HFF-Myc (cell line): Measurements from ENCODE around the gene SMIM38.

Experiments
- DNase-seq: peaks from one replicate; pipeline ENCODE4 v3.0.0-alpha.2; 2011; ENCODE audit warnings: low read depth; ENCODE audit errors: extremely low read depth
- H3K4me3 ChIP-seq: replicated peaks from 2 replicates; pipeline ENCODE4 v1.5.1; 2011; ENCODE audit warnings: low read depth, mild to moderate bottlenecking, control low read depth, low read length
- TF ChIP-seq, protein P1 (sequence below): IDR thresholded peaks from 2 replicates; pipeline ENCODE4 v1.5.1; 2012; ENCODE audit warnings: mild to moderate bottlenecking, low read depth, low read length, control low read depth; ENCODE audit errors: missing control alignments

Gene SMIM38

DNA sequence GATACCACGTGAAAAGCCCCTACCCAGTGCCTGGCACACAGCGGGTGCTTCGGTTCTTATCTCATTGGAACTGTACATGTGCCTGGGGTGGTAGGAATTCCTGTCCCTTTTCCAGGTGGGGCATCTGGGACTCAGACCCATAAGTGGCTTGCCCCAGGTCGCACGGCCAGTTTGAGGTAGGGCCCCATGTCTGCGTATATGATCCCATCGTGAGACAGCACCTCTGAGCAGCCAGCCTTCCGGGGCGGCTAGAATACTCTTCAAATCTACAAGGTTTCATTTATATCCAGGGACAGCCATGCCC lies 33.5 kb upstream of the SMIM38 start:
- no peak overlapping the region for H3K4me3 ChIP-seq
- TF ChIP-seq, protein P1, sequence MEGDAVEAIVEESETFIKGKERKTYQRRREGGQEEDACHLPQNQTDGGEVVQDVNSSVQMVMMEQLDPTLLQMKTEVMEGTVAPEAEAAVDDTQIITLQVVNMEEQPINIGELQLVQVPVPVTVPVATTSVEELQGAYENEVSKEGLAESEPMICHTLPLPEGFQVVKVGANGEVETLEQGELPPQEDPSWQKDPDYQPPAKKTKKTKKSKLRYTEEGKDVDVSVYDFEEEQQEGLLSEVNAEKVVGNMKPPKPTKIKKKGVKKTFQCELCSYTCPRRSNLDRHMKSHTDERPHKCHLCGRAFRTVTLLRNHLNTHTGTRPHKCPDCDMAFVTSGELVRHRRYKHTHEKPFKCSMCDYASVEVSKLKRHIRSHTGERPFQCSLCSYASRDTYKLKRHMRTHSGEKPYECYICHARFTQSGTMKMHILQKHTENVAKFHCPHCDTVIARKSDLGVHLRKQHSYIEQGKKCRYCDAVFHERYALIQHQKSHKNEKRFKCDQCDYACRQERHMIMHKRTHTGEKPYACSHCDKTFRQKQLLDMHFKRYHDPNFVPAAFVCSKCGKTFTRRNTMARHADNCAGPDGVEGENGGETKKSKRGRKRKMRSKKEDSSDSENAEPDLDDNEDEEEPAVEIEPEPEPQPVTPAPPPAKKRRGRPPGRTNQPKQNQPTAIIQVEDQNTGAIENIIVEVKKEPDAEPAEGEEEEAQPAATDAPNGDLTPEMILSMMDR, result no peak
- no peak for DNase-seq

DNA sequence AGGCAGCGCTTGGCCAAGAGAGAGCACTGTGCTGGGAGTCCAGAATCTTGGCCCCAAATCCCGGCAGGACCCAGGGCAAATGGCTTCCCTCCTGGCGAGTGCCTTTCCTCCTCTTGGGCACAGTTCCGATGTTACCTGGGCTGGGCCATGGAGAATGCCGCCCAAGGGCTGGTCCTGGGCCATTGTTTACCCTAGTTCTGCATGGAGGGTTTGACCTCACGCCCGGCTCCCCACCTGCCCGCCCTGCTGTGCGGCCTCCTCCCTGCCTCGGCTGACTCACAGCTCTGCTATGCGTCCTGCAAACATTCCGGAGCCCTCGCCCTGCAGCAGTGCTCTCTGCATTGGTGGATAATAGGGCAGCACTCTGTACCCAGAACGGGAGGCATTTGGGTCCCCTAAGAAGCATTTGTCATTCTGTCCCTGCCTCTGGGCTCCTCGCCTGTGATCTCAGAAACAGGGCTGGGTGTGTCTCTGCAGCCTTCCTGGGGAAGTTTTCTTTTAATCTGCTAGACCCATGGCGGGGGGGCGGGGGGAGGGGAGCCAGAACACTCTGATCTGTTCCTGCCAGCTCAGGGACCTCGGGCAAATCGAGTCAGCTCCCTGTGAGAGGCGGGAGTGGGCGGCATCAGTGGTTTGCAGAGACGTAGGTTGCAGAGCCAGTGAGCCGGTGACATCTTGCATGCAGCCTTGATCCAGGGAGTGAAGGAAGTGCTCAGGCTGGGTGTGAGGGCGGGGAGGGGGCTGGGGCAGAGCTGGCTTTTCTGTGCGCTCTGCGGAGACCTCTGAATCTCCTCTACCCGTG lies 32.9 kb upstream of the SMIM38 start:
- TF ChIP-seq, protein P1, result no peak
- peak; percentile 43 for DNase-seq
- no peak overlapping the region for H3K4me3 ChIP-seq

DNA sequence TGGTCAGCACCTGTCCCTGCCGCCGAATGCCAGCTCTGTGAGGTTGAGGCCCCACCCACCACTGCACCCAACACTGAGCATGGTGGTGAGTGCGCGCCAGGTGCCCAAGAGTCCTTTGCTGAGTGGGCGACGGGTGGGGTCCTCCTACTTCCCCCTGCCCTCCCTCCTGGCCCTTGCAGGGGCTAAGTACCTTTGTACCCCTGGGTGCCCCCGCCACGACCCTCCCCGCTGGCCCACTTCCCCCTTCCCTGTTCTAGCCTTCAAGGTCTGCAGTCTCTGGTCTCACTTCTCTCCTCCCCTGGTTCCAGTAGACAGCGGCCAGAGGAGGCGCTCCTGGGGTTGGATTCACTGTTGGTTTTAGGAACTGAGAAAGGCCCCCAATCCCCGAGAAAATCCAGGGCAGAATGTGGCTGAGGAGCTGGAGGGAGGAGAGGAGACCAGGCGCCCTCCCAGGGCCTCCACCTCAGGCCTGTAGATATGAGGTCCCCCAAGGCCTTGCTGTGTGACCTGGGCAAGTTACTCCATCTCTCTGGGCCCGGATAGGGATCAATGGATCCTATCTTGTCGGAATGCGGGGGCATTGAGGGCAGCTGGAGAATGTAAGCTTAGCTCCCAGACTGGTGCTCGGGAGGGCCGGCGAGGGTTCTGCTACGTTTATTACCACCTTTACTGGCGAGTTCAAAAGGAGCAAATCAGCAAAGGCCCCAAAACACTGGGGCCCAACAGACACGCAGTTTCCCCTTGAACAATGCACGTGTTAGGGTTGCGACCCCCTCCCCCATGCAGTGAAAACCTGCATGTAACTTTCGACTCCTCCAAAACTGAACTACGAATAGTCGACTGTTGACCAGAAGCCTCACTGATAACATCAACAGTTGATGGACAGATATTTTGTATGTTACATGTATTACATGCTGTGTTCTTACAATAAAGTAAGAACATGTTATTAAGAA lies 31.9 kb upstream of the SMIM38 start:
- H3K4me3 ChIP-seq, result no peak overlapping the region
- TF ChIP-seq, protein P1, result no peak
- DNase-seq, result no peak

DNA sequence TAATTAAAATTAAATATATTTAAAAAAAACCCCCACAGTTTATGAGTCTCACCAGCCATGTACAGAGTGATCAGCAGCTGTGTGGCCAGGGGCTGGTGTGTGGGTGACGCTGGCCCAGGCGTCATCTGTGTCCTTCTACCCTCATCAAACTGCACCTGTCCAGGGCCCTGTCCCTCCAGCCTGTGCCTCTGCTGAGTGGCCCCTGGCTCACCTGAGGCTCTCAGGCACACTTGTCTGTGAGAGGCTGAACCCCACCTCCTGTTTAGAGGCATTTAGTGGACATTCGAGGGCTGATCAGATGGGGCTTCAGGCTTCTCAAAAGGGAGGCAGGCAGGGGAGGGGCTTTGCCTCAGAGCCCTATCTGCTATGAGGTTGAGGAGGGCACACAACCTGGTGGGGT lies 29.9 kb upstream of the SMIM38 start:
- TF ChIP-seq, protein P1, result no peak
- no peak overlapping the region for H3K4me3 ChIP-seq
- no peak for DNase-seq

DNA sequence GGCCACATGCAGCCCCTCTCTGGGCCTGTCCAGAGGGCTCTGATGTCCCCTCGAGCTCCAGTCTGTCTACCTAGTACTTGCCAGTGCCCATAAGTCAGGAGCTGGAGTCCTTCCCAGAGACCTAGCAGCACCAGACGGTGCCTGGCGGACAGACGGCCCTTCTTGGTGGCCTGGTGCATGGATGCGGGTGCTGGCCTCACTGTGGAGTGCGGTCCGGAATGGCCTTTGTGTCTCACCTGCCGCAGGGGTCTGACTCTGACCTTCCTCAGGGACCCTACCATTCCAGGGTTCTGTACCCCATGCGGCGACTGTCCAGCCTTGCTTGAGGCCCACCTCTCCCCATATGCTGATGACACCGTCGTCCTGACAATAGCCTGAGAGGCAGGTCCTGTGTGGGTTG lies 29.4 kb upstream of the SMIM38 start:
- TF ChIP-seq, protein P1, result no peak
- no peak overlapping the region for H3K4me3 ChIP-seq
- DNase-seq, result no peak

DNA sequence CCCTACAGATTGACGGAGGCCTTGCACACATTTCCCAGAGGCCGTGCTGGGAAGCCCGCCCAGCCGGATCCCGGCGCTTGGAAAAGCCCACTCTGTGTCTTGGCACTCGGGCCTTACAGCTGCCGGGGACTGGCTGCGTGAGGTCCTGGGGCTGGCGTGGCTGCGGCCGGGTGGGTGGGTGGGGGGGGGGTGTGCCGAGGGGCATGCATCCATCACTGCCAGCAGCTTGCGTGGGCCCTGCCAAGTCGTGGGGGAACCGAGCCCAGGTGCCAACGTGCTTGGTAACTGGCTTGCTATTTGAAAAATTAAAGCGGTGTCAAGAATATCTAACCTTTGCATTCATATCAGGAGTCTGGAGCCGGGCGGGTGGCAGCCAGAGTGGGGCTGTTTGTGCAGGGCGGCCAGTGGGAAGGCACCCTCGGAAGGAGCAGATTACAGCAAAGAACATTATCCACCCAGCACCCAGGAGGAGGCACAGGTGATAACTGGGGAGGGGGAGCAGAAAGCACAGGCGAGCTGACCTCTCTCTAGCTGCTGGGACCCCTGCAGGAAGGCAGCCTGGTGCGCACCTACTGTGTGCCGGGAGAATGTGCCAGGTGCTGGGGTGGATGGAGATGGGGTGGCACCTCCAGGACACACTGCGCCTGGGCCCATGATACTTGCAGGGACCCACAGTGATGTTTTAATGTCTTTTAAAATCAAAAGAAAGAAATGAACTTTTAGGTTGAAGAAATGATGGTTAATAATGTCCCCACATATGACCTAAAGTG lies 28.5 kb upstream of the SMIM38 start:
- no peak for DNase-seq
- TF ChIP-seq, protein P1, result no peak
- no peak overlapping the region for H3K4me3 ChIP-seq
